NCI-H1436 (cell line): ENCODE measurements around the gene IFI16.
"Not testable (repeated sequence)": the region's sequence is repeated elsewhere in the genome, so short reads cannot be mapped to it uniquely, and the experiment has no call there.

Experiments
- DNase-seq: peaks from one replicate; lab custom pipeline; 2025; lab: John Stamatoyannopoulos, UW

IFI16 gene

DNA sequence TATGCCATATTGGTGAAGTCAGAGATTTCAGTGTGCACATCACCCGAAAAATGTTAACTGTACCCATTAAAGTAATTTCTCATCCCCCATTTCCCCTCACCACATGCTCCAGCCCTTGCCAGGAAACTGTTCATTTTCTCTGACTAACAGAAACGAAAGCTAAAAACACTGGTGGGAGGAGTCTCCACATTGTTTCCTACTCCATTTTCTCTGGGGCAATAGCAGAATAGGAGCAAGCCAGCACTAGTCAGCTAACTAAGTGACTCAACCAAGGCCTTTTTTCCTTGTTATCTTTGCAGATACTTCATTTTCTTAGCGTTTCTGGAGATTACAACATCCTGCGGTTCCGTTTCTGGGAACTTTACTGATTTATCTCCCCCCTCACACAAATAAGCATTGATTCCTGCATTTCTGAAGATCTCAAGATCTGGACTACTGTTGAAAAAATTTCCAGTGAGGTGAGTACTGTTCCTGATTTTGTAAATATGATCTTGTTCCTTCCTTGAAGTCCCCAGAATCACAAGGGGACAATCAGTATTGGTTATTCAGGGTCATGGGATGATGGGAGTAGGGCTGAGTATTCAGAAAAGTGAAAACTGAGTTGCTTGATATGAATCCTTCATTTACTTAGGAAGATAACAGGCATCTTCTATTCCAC, at the start of gene IFI16:
Gene IFI16, plus strand, starts transcription at position 204 of the 658 bp plus-strand sequence. CDS start 4,774 bp downstream, outside the sequence.
- DNase-seq = peak; percentile 0

DNA sequence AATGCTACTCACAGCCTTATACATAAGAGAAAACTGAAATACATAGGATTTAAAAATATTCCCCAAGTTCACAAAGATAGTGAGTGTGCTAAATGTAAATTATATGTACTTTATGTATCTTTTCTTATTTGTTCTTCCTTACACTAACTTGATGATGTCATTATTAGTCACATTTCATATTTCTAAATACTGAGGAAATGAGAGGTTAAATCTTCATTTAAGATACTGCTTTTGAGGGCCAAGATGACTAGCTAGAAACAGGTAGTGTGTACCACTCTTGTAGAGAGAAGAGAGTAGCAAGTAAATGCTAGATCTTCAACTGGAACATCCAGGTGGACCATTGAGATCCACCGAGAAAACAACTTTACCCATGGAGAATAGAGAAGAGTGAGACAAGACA, 48.5 kb upstream of the IFI16 start:
- DNase-seq = no peak

DNA sequence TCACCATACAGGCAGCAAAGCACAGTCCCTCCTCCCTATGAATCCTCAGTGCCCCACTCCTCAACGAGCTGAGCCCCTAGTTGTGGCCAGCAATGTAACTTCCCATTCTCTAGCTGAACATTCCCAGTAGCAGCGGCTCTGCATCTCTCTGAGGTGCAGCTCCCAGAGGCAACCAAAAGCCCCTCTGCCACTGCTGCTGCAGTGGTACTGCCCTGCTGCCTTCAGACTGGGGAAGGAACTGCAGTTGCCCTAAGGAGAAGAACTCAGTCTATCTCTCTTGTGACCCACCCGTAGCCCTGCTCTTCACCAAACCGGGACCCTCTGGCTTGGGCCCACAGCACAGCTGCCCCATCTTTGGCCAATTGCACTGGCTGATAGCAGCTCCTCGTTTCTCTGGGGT, 46.7 kb upstream of the IFI16 start:
- no peak for DNase-seq

DNA sequence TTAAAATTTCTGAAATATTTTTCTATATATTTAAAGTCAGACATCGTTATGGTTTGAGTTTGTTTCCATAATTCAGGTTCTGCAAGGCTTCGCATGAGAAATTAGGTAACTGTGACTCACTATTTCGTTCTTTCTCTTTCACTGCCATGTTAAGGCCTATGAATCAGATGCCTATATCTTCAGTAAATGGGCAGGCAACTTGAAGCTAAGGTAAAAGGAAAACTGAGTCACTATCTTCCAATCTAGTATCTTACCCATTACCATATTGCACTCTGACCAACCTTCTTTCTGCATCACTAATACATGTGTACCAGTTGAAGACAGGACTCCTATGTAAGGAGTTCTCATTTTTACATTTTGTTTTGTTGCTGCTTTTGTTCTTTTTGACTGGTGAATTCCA, 40.5 kb upstream of the IFI16 start:
- no peak for DNase-seq

DNA sequence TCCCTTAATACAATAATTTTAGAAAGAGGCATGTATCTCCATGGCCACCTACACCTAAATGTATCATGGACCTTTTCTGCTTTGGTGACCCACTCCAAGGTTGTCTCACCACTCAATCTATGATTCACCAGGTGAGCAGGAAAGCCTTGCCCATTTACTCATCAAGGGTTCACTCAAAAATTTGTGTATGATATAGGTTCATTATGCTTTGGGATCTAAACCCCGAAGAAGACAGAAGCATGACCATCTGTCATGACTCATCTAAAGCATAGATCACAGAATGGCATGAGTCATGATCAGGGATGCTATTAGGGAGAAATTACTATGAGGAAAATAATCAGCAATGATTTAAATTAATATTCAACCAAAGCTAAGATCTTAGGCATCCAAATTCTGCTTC, 39.9 kb upstream of the IFI16 start:
- no peak for DNase-seq

DNA sequence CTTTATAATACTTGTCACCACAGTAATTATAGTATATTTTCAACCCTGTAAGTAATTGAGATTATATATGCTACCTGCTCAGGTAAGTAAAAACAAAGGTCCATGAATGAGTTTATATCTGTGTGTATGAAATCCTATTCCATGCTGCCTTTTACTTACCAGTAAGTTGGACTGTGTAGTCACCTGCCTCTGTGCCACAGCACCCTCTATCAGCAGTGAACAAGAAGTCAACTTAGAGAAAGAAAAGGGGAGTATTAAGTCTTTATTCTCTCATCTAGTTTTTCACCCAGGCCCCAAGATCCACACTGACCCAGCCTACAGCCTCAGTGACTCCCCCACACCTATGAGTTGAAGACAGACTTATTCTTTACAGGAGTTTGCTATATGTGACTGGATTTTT, 36.9 kb upstream of the IFI16 start:
- no peak for DNase-seq

DNA sequence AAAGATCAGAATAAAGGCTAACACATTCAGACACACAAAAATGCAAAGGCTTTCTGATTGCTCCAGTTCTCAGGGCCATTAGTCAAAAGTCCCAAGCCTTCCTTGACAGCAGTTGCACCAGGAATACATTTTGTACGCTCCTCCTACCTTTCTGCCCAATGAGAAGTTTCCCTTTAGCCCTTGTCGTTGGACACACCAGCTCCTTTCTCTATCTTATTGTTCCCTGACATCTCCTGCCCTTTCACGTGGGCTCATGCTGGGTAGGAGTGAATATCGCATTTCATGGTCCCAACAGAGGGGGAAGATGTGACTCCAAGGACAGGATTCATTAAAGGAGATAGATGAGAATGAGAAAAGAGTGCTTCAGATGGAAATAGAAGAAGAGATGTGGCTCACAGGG, 33.5 kb upstream of the IFI16 start:
- no peak for DNase-seq

DNA sequence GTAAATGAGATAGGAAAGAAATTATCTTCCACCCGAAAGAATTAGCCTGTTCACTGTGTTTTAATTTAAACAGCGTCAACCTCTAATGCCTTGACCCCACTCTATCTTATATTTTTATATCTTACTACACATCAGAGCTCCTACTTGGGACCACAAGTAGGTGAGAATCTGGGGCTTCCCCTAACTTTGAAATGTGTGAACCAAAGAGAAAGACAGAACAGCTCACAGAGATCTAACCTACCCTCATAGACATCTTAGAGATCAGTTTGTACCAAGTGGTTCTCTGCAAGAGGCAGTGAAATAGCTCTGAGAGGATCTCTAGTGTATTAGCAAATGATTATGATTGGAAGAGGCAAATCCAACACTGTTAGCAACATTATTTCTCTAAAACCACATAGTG, 31.0 kb upstream of the IFI16 start:
- DNase-seq = no peak

DNA sequence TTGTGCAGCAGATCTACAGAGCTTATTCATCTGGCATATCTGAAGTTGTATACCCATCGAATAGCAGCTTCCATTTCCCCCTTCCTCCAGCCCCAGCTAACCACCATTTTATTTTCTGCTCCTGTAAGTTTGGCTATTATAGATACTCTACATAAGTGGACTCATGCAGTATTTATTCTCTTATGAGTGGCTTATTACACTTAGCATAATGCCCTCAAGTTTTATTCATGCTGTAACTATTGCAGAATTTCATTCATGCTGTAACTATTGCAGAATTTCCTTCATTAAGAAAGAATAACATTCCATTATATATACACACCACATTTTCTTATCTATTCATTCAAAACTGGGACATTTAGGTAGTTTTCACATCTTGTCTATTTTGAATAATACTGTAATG, 30.5 kb upstream of the IFI16 start:
- no peak for DNase-seq

DNA sequence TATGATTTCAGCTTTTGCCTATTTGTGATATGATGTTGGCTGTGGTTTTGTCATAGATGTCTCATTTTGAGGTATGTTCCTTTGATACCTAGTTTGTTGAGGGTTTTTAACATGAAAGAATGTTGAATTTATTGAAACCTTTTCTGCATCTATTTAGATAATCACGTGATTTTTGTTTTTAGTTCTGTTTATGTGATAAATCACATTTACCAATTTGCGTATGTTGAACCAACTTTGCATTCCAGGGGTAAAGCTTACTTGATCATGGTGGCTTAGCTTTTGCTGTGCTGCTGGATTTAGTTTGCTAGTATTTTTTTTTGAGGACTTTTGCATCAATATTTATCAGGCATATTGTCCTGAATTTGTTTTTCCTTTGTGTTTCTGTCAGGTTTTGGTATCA, 26.5 kb upstream of the IFI16 start:
- DNase-seq = no peak

DNA sequence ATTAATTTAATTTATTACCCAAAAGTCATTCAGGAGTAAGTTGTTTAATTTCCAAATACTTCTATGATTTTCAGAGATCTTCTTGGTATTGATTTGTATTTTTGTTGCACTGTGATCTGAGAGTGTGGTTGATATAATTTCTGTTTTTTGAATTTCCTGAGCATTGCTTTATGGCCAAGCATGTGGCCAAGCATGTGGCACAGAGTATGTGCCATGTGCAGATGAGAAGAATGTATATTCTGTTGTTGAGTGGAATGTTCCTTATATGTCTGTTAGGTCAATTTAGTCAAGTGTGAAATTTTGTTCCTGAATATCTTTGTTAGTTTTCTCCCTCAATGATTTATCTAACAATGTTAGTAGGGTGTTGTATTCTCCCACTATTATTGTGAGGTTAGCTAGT, 25.3 kb upstream of the IFI16 start:
- DNase-seq = no peak

DNA sequence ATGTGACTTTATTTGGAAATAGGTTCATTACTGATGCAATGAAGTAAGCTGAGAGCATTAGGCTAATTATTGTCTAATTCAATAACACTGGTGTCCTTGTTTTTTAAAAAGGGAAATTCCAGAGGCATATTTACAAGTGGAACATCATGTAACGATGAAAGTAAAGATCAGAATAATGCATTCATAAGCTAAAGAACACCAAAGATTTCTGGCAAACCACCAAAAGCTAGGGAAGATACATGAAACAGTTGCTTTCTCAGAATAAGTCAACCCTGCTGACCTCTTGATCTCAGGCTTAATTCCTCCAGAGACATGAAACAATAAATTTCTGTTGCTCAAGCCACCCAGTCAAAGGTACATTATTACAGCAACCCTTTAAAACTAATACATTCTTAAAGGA, 20.3 kb upstream of the IFI16 start:
- no peak for DNase-seq

DNA sequence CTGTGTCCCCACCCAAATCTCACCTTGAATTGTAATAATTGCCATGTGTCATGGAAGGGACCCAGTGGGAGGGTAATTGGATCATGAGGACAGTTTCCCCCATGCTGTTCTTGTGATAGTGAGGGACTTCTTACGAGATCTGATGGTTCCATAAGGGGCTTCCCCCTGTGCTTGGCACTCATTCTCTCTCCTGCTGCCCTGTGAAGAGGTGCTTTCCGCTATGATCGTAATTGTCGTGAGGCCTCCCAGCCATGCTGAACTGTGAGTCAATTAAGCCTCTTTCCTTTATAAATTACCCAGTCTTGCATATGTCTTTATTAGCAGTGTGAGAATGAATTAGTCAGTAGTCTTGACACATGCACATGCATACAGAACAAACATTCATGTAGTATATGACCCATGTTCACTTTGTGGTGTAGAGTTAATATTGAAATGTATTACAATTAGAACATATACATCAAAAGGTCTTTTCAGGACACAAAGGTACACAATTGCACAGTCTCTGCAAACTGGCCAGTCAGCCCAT, 16.9 kb upstream of the IFI16 start:
- no peak for DNase-seq

DNA sequence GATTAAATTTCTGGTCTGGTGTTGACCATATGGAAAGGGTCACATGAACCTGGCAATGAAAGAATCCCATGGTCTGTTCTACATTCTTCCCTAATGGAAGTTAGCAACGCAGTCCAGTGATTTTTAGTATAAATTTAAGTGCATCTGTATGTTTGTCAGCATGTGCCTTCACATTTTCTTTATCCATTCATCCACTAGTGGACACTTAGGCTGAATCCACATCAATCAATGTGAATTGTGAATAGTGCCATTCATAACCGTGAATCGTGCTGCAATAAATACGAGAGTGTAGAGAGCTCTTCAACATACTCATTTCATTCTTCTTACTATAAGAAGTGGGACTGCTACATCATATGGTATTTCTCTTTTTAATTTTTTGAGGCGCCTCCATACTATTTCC, 12.7 kb upstream of the IFI16 start:
- DNase-seq = no peak

DNA sequence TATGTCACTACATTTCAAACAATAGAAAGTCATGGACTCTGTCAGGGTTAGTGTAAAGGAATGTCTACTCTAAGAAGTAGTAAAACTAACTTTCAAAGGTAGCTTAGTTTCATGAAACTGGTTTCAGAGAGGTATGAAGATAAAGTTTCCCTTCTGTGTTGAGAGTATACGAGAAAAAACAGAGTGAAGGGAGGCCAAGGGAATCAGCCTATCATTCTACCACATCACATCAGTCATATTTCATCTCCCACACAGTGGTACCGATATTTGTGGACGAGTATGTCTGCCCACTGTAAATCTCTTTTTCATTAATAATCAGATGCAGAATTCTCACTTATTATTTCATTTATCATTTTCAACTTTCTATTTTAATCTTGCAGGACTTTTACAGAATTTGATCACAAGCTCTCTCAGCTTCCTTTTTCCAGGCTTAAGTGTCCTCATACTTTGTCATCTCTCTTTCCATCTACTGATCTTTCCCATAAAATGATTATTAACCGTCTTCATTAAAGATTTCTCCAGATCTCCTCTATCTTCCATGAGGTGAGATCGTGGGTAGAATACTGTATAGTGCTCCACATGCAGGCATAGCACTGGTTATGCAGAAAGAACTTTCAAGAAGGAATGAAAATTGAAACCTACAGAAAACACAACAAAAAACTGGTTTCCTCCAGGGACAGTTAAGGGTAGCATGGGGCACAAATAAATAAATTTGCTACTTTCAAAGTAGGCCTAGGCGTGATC, 11.5 kb upstream of the IFI16 start:
- DNase-seq = no peak

DNA sequence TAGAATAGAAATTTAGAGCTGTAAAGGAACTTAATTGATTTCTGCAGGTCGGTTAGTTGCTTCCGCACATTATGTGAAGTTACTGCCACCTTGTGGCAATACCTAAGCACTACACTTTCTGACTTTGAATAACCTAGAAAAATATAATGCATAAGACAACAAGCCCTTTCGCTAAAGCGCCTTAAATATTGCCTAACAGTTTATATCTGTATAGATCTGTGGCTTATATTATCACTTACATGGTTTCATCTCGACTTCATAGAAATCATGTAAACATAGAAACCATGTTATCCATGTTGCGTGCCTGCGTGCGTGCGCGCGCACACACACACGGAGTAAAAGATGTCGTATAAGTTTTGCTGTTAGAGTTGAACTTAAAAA, 10.9 kb upstream of the IFI16 start:
- peak; percentile 41 for DNase-seq

DNA sequence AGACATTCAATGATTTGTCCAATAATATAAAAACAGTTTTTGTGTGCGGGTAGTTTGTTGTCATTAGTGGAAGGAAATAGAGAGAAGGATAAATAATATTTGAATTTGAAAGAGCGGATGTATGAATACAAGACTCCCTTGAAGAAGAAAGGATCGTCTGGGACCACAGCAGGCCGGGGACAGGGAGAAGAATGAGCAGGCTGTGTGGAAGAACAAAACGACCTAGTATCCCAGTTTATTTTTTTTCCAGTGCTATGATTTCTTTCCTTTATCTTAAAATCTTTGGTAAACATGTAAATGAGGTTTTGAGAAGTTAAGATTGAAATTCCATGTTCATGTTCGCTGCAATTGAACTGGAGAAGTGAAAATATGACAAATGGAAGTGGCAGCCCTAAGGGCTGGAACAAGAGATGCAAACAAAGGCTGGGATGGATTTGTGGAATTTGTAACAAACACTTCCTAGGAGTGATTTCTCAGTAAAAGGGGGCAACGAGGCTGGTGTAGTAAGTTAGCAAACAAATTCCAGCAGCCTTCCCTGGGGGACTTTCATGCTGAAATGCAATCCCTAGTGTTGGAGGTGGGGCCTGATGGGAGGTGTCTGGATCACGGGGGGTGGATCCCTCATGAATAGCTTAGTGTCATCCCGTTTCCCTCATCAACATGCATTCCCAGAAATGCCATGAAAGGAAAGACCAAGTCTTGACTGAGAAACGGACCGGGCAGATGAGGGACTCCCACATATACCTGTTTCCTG, 10.2 kb upstream of the IFI16 start:
- DNase-seq = no peak

DNA sequence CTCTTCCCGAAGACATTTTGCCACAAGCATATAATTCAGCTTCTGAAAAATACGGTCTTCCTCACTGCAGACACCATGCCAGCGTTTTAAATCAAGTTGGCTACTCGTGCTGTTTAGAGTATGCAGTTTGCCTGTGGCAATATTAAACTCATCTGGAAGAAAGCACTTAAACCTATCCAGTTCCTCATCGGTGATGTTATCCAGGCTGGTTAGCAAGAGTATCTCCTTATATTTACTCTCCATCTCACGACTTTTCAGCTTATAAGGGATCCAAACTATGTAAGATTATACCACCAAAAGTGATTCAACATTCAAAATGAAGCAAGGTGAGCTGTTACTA, 9.7 kb upstream of the IFI16 start:
- no peak for DNase-seq

DNA sequence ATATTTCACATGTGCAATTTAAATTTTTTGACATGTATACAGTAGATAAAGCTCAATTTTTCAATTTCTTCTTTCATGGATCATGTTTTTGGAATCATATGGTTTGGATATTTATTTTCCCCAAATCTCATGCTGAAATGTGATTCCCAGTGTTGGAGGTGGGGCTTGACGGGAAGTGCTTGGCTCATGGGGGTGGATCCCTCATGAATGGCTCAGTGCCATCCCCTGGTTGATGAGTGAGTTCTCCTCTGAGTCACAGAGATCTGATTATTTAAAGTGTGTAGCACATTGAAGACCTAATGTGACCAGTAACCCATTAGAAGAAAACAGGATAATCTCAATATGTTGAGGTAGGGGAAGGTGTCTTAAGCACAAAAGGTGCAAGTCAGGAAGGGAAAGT, 9.1 kb upstream of the IFI16 start:
- DNase-seq = no peak

DNA sequence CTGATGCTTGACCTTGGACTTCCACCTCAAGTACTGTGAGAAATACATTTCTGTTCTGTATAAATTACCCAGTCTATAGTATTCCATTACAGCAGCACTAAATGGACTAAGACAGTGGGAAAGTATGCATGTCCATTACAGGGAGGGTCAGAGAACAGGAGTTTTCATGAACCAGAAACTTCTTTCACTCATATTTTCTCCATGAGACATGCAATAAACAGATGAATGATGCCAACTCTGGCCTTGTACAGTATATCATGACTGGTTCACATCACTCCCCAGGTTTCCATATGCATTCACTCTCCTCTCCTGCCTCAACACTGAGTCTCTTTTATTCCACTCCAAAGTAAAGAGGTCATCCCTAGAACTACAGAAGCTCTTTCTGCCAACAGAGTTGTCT, 4.5 kb upstream of the IFI16 start:
- DNase-seq = no peak

DNA sequence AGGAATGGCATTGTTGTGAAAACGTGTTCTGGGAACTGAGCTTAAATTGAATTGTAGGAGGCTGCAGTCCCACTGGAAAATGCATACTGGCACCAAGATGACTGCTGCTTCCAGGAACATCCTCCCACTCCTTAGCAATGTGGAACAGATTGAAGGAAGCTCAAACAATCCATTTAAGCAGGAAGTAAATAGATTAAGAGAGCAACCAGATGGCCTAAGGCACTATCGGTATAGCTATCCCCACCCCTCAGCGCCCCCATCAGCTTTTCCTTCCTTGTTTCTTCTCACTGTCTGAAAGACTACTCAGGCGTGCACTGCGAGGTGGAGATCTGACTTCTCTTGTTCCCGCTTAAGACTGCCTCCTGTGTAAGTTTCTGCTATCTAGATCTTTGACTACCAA, 4.0 kb upstream of the IFI16 start:
- no peak for DNase-seq

DNA sequence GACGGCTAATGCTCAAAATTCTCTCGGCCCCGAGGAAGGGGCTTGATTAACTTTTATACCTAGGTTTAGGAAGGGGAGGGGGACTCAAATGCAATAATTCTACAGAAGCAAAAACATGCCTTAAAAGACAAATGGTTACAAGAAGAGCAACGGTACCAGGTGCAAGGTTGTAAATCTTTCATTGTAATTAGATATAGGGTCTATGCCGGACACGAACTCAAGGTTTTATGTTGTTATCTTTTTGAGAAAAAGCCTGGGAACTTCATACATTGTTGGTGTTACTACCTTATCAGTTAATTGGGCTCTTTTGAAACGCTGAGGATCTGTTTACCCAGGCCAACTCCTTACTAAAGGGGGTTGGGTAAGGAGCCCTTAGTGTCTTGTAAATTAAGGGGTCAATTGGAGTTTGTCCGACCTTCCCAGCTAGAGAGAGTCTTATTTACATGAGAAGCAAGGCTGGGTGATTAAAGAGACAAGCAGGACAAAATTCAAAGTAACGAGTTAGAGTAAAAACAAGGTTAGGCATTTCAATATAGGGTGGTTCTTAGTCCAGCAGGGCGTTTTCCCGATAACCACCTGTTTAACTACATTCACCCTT, 3.4 kb upstream of the IFI16 start:
- DNase-seq = not testable (repeated sequence)

DNA sequence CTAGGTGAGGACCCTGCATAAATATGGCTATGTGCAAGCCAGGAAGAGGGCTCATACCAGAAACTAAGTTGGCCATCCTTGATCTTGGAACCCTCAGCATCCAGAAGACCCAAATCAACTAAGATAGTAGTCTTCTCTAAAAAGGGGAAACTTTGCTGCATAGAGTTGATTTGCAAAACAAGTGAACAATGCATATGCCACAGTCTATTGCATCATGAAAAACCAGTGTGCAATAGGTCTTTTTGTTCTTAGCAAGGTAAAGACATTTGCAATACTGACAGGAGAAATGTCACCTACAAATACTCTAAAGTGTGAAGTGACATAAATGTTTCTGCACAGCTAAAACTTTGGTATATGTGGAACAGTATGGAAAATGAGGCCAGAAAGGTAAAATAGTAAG, 2.0 kb upstream of the IFI16 start:
- no peak for DNase-seq
